ENCODE results near the gene MEI1.

MEI1 gene

DNA sequence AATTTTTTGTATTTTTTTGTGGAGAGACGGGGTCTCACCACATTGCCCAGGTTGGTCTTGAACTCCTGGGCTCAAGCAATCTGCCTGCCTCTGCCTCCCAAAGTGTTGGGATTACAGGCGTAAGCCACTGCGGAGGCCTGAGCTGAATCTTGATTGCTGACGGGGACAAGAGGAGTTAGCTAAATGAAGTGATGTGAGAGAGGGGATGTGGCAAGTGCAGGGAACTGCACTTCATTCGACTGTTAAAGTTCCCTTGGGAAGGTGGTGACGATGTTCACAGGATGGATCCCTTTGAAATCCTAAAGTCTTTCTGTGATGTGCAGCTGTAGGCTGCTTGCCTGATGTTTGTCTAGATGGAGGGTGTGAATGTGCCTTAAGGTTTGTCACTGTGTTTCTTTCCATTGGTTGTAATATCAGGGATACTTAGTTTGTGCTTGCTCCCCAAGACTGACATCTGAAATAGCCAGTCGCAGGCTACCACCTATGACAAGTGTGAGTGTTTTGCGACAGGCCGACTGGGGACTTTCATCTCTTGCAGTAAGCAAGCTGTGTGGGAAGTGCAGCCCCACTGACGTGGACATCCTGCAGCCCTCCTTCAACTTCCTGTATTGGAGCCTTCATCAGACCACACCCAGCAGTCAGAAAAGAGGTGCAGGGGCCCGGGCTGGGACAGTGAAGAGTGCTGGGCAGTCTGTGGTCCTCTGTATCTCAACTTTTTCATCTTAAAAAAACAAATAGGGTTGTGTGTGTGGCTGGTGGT lies 81.6 kb downstream of the MEI1 start:
- Histone ChIP-seq H3K4me3 (ENCODE audit: low read depth, low read length) (no peak overlapping the region), H3K9me3 (no peaks in the 10 kb centered on the region), H3K4me1 (no peaks in the 10 kb centered on the region), H3K36me3 (no peaks in the 10 kb centered on the region), H3K27me3 (no peaks in the 10 kb centered on the region)
- no peak for DNase-seq
- TF ChIP-seq, protein P1, sequence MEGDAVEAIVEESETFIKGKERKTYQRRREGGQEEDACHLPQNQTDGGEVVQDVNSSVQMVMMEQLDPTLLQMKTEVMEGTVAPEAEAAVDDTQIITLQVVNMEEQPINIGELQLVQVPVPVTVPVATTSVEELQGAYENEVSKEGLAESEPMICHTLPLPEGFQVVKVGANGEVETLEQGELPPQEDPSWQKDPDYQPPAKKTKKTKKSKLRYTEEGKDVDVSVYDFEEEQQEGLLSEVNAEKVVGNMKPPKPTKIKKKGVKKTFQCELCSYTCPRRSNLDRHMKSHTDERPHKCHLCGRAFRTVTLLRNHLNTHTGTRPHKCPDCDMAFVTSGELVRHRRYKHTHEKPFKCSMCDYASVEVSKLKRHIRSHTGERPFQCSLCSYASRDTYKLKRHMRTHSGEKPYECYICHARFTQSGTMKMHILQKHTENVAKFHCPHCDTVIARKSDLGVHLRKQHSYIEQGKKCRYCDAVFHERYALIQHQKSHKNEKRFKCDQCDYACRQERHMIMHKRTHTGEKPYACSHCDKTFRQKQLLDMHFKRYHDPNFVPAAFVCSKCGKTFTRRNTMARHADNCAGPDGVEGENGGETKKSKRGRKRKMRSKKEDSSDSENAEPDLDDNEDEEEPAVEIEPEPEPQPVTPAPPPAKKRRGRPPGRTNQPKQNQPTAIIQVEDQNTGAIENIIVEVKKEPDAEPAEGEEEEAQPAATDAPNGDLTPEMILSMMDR (IDR thresholded peaks at IDR 0.05; ENCODE audit: low read depth, low read length), result no peak

DNA sequence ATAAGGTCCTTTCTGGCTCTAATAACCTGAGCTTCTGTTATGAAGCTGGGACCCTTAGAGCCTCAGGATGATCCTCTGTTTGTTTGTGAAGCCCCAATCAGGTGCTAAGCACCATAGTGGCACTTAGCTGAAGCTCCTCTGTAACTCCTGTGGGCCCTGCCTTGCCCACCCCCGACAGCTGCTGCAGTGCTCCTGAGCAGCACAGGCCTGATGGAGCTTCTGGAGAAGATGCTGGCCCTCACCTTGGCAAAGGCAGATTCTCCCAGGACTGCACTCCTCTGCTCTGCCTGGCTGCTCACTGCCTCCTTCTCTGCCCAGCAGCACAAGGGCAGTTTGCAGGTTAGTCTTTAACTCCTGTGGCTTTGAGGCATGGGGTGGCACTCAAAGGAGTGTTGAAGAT lies 82.2 kb downstream of the MEI1 start:
- H3K27me3 ChIP-seq, result no peaks in the 10 kb centered on the region
- no peak for DNase-seq
- no peaks in the 10 kb centered on the region for H3K4me1 ChIP-seq
- H3K4me3 ChIP-seq (ENCODE audit: low read depth, low read length), result no peak overlapping the region
- TF ChIP-seq, protein P1 (IDR thresholded peaks at IDR 0.05; ENCODE audit: low read depth, low read length), result no peak
- no peaks in the 10 kb centered on the region for H3K36me3 ChIP-seq
- H3K9me3 ChIP-seq, result no peaks in the 10 kb centered on the region

DNA sequence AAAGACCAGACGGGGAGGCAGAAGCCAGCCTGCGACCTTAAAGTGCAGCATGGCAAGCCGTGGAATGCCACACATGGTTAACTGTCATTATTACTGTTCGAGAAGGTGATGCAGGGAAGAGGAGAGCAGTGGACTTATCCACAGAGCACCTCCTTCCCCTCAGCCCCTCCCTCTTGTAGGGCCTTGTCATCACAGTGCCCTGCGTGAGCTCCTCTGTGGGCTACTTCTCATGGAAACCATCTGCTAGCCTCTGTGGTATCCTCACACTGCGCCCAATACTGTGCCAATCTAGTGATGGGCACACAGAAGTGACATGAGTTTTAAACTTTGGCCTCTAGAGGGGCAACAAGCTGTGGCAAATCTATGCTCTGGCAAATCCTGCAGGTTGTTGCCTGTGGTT lies 83.0 kb downstream of the MEI1 start:
- H3K27me3 ChIP-seq, result no peaks in the 10 kb centered on the region
- H3K36me3 ChIP-seq, result no peaks in the 10 kb centered on the region
- no peak overlapping the region for H3K4me3 ChIP-seq (ENCODE audit: low read depth, low read length)
- TF ChIP-seq, protein P1 (IDR thresholded peaks at IDR 0.05; ENCODE audit: low read depth, low read length), result no peak
- no peak for DNase-seq
- H3K4me1 ChIP-seq, result no peaks in the 10 kb centered on the region
- H3K9me3 ChIP-seq, result no peaks in the 10 kb centered on the region

DNA sequence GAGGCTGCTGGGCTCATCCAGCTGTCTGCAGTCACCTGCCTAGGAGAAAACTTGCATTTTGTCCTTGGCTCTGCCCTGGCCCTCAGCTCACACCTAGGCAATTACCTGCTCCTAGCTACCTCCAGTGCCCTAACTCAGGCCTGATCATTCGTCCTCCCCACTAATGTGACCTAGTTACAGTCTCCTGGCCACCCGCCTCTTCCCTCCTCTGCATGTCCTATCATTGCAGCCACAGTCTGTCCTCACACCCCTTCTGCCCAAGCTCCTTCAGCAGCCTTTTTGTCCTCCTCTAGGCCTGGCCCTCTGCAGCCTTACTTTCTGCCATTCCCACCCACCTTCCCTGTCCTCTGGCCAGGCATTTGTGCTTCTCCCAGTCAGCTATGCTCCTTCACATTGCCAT lies 83.4 kb downstream of the MEI1 start:
- TF ChIP-seq, protein P1 (IDR thresholded peaks at IDR 0.05; ENCODE audit: low read depth, low read length), result no peak
- H3K4me3 ChIP-seq (ENCODE audit: low read depth, low read length), result no peak overlapping the region
- H3K27me3 ChIP-seq, result no peaks in the 10 kb centered on the region
- no peaks in the 10 kb centered on the region for H3K36me3 ChIP-seq
- DNase-seq, result no peak
- no peaks in the 10 kb centered on the region for H3K4me1 ChIP-seq
- no peaks in the 10 kb centered on the region for H3K9me3 ChIP-seq

DNA sequence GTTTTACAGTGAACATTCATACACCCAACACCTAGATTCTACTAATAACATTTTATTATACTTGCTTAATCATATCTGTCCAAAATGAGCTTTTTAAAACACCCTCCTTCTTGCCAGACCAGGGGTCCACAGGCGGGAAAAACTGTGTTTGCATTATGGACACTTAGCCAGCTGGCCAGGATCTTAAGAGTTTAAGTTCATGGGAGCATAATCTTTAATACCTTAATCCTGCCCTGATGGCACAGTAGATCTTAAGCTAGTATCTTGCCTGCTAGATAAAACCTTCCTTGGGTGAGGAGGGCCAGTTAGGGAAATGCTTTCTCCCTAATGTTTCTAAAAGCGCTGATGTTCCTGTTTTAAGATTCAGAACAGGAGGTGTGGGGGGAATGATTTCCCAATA lies 88.0 kb downstream of the MEI1 start:
- H3K4me3 ChIP-seq (ENCODE audit: low read depth, low read length), result no peak overlapping the region
- no peaks in the 10 kb centered on the region for H3K27me3 ChIP-seq
- DNase-seq, result no peak
- TF ChIP-seq, protein P1 (IDR thresholded peaks at IDR 0.05; ENCODE audit: low read depth, low read length), result no peak
- no peaks in the 10 kb centered on the region for H3K36me3 ChIP-seq
- H3K4me1 ChIP-seq, result no peaks in the 10 kb centered on the region
- H3K9me3 ChIP-seq, result no peaks in the 10 kb centered on the region

DNA sequence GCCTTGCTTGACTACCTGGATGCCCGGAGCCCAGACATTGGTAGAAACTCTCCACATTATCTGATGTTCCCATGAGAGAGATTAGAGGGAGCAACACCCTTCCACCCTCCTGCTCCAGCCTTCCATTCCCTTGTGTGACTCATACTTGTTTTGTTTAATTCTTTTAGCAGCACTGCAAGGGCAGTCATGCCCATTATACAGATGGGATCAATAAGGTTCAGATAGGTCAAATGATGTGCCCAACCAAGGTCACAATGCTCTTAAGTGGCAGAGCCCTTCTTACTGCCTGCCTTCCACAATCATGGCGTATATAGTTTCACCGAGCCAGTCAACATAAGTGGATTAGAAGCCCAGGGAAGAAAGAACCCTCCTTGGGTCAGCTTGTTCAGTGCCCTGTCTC lies 94.6 kb downstream of the MEI1 start:
- Histone ChIP-seq H3K9me3 (no peaks in the 10 kb centered on the region), H3K36me3 (no peaks in the 10 kb centered on the region), H3K4me1 (no peaks in the 10 kb centered on the region), H3K4me3 (ENCODE audit: low read depth, low read length) (no peak overlapping the region), H3K27me3 (no peaks in the 10 kb centered on the region)
- no peak for DNase-seq
- TF ChIP-seq, protein P1 (IDR thresholded peaks at IDR 0.05; ENCODE audit: low read depth, low read length), result no peak
